Stimulated activated effector memory CD8-positive, alpha-beta T cell treated with anti-CD3 and anti-CD28 coated beads, Interleukin-12 subunit alpha, Interleukin-12 subunit beta, amount 100 ng/mL, for 72 hours (primary cell): Measurements from ENCODE around the gene GFOD1.
"Not testable (repeated sequence)": the region's sequence is repeated elsewhere in the genome, so short reads cannot be mapped to it uniquely, and the experiment has no call there.

Experiments
- ATAC-seq: fragments of 150-1000 bp; cut with Tn5 transposase; 2 replicates; pipeline ENCODE4 v1.10.0; 2021
- DNase-seq, 2 donors: peaks; one replicate each; pipeline ENCODE4 v3.0.0; 2021 to 2022; ENCODE audit warnings: low spot score in 2 of 2
- H3K27ac Mint-ChIP-seq: one replicate; pipeline ENCODE4 v1.8.0; 2022; ENCODE audit warnings: mild to moderate bottlenecking, mixed read lengths
- H3K36me3 Mint-ChIP-seq: one replicate; pipeline ENCODE4 v1.8.0; 2022; ENCODE audit warnings: mild to moderate bottlenecking, mixed read lengths
- H3K4me1 Mint-ChIP-seq: one replicate; pipeline ENCODE4 v1.8.0; 2022; ENCODE audit warnings: mixed read lengths
- H3K4me3 Mint-ChIP-seq: one replicate; pipeline ENCODE4 v1.8.0; 2022; ENCODE audit warnings: mild to moderate bottlenecking, mixed read lengths
- H3K9me3 Mint-ChIP-seq: one replicate; pipeline ENCODE4 v1.8.0; 2022; ENCODE audit warnings: mixed read lengths

The GFOD1 gene

GRCh38 chr6:13466304-13467215 lies 20.8 kb downstream of the GFOD1 start:
- H3K4me1 Mint-ChIP-seq: peaks cover 40% of the 10 kb centered on the region
- peak; percentile 99 for ATAC-seq
- H3K27ac Mint-ChIP-seq: peak overlapping the region; percentile 81
- no peak for DNase-seq
- H3K36me3 Mint-ChIP-seq: peaks cover 7% of the 10 kb centered on the region
- peak overlapping the region; percentile 34 for H3K4me3 Mint-ChIP-seq
- H3K9me3 Mint-ChIP-seq: no peaks in the 10 kb centered on the region

GRCh38 chr6:13465734-13466133 lies 21.7 kb downstream of the GFOD1 start:
- DNase-seq: no peak
- Mint-ChIP-seq H3K9me3 (no peaks in the 10 kb centered on the region), H3K27ac (peak overlapping the region; percentile 81), H3K36me3 (peaks cover 7% of the 10 kb centered on the region), H3K4me1 (peaks cover 45% of the 10 kb centered on the region), H3K4me3 (peak overlapping the region; percentile 34)
- ATAC-seq: peak; percentile 53

DNA sequence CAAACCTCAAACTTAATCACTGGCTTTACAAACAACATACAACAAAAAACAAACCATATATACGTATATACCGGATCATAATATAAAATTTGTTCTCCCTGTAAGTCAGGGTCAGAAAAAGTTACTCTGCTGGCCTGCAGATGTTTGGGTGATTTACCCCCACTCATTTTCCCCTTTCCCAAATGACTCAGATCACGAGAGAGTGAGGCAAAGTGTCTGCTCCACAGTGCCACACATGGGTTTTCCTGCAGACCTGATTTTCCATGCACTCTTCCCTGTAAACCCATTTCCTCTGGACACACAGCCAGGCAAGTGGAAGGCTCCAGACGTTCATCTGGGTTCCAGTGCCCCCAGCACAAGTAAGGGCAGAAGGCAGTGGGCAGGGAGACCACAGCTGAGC lies 23.5 kb downstream of the GFOD1 start:
- ATAC-seq (no peak), DNase-seq (no peak)
- peaks cover 53% of the 10 kb centered on the region for H3K4me1 Mint-ChIP-seq
- peaks cover 7% of the 10 kb centered on the region for H3K36me3 Mint-ChIP-seq
- no peak overlapping the region for H3K27ac Mint-ChIP-seq
- H3K4me3 Mint-ChIP-seq: no peak overlapping the region
- no peaks in the 10 kb centered on the region for H3K9me3 Mint-ChIP-seq

GRCh38 chr6:13463328-13463717 lies 24.1 kb downstream of the GFOD1 start:
- Mint-ChIP-seq H3K4me3 (no peak overlapping the region), H3K36me3 (peaks cover 7% of the 10 kb centered on the region), H3K9me3 (no peaks in the 10 kb centered on the region), H3K27ac (no peak overlapping the region), H3K4me1 (peaks cover 59% of the 10 kb centered on the region)
- ATAC-seq (no peak), DNase-seq (no peak)

GRCh38 chr6:13462458-13463327 lies 24.7 kb downstream of the GFOD1 start:
- DNase-seq (no peak), ATAC-seq (no peak)
- no peaks in the 10 kb centered on the region for H3K9me3 Mint-ChIP-seq
- no peak overlapping the region for H3K4me3 Mint-ChIP-seq
- no peak overlapping the region for H3K27ac Mint-ChIP-seq
- peaks cover 65% of the 10 kb centered on the region for H3K4me1 Mint-ChIP-seq
- H3K36me3 Mint-ChIP-seq: peaks cover 7% of the 10 kb centered on the region

GRCh38 chr6:13461805-13462204 lies 25.6 kb downstream of the GFOD1 start:
- DNase-seq (no peak), ATAC-seq (no peak)
- peak overlapping the region; percentile 26 for H3K27ac Mint-ChIP-seq
- peaks cover 68% of the 10 kb centered on the region for H3K4me1 Mint-ChIP-seq
- H3K4me3 Mint-ChIP-seq: no peak overlapping the region
- no peaks in the 10 kb centered on the region for H3K9me3 Mint-ChIP-seq
- peaks cover 7% of the 10 kb centered on the region for H3K36me3 Mint-ChIP-seq

GRCh38 chr6:13461307-13461706 lies 26.1 kb downstream of the GFOD1 start:
- H3K36me3 Mint-ChIP-seq: peaks cover 6% of the 10 kb centered on the region
- ATAC-seq (no peak), DNase-seq (no peak)
- no peaks in the 10 kb centered on the region for H3K9me3 Mint-ChIP-seq
- no peak overlapping the region for H3K4me3 Mint-ChIP-seq
- peaks cover 63% of the 10 kb centered on the region for H3K4me1 Mint-ChIP-seq
- peak overlapping the region; percentile 26 for H3K27ac Mint-ChIP-seq

- peaks cover 61% of the 10 kb centered on the region for H3K4me1 Mint-ChIP-seq
- H3K4me3 Mint-ChIP-seq, H3K36me3 Mint-ChIP-seq, ATAC-seq, H3K27ac Mint-ChIP-seq, DNase-seq, H3K9me3 Mint-ChIP-seq: not testable (repeated sequence)
These were observed 27.1 kb downstream of the GFOD1 start for GRCh38 chr6:13460289-13460688.

DNA sequence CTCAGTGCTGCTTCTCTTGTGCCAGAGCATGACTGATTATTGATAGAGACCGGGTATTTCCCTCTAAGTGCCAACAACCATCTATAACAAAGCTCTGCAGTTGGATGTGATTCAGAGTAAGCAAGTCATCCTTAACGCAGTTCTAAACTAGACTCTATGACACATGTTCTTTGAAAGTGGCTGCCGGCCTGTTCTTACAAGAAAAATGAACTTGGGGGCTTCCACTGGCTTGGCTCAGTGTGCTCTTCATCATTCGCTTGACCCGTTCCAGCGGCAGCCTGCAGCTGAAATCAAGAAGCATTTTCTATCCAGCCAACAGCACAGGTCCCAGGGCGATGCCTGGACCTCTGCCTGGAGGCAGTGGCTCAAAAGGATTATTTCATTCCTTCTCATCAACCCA lies 29.8 kb downstream of the GFOD1 start:
- DNase-seq (no peak), ATAC-seq (peak; percentile 61)
- Mint-ChIP-seq H3K36me3 (peaks cover 14% of the 10 kb centered on the region), H3K9me3 (no peaks in the 10 kb centered on the region), H3K4me1 (peaks cover 64% of the 10 kb centered on the region), H3K27ac (no peak overlapping the region), H3K4me3 (no peak overlapping the region)

DNA sequence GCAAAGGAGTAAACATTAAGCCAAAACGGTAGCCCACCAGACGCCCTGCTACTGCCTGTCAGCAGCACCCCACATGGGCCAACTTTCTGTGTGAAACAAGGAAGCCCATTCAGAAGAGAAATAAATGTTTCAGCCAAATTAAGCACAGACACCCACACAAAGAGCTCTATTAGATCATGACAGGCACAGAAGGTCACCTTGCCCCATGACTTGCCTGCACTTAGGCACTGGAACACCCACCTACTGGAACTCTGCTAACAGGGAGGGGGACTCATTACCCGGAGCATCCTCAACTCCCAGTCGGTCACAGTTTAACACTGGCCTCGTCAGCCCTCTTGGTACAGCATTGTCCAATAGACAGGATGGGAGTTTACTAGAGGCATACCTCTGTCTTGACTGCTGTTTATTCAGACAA lies 31.8 kb downstream of the GFOD1 start:
- H3K9me3 Mint-ChIP-seq: no peaks in the 10 kb centered on the region
- H3K4me1 Mint-ChIP-seq: peaks cover 51% of the 10 kb centered on the region
- peak overlapping the region; percentile 83 for H3K27ac Mint-ChIP-seq
- no peak for ATAC-seq
- H3K36me3 Mint-ChIP-seq: peaks cover 14% of the 10 kb centered on the region
- peak overlapping the region; percentile 55 for H3K4me3 Mint-ChIP-seq
- DNase-seq: no peak

- Mint-ChIP-seq H3K4me1 (peaks cover 50% of the 10 kb centered on the region), H3K27ac (peak overlapping the region; percentile 83), H3K36me3 (peaks cover 14% of the 10 kb centered on the region), H3K4me3 (peak overlapping the region; percentile 55), H3K9me3 (no peaks in the 10 kb centered on the region)
- DNase-seq (peak; percentile 50 to 84), ATAC-seq (peak; percentile 88)
These were observed 32.8 kb downstream of the GFOD1 start for GRCh38 chr6:13454286-13455221.

- peak overlapping the region; percentile 55 for H3K4me3 Mint-ChIP-seq
- peaks cover 44% of the 10 kb centered on the region for H3K4me1 Mint-ChIP-seq
- peak; percentile 74 for ATAC-seq
These were observed 33.6 kb downstream of the GFOD1 start for GRCh38 chr6:13453771-13454251.

GRCh38 chr6:13453153-13453552 lies 34.2 kb downstream of the GFOD1 start:
- peak overlapping the region; percentile 83 for H3K27ac Mint-ChIP-seq
- H3K4me1 Mint-ChIP-seq: peaks cover 44% of the 10 kb centered on the region
- no peaks in the 10 kb centered on the region for H3K9me3 Mint-ChIP-seq
- H3K4me3 Mint-ChIP-seq: no peak overlapping the region
- H3K36me3 Mint-ChIP-seq: peaks cover 14% of the 10 kb centered on the region
- DNase-seq (no peak), ATAC-seq (no peak)

More at GRCh38 chr6:13453771-13454251, 33.6 kb downstream of the GFOD1 start:
- H3K9me3 Mint-ChIP-seq: no peaks in the 10 kb centered on the region
- DNase-seq: peak in 1 of 2 donors; percentile 70
- peak overlapping the region; percentile 83 for H3K27ac Mint-ChIP-seq
- peaks cover 14% of the 10 kb centered on the region for H3K36me3 Mint-ChIP-seq

DNA sequence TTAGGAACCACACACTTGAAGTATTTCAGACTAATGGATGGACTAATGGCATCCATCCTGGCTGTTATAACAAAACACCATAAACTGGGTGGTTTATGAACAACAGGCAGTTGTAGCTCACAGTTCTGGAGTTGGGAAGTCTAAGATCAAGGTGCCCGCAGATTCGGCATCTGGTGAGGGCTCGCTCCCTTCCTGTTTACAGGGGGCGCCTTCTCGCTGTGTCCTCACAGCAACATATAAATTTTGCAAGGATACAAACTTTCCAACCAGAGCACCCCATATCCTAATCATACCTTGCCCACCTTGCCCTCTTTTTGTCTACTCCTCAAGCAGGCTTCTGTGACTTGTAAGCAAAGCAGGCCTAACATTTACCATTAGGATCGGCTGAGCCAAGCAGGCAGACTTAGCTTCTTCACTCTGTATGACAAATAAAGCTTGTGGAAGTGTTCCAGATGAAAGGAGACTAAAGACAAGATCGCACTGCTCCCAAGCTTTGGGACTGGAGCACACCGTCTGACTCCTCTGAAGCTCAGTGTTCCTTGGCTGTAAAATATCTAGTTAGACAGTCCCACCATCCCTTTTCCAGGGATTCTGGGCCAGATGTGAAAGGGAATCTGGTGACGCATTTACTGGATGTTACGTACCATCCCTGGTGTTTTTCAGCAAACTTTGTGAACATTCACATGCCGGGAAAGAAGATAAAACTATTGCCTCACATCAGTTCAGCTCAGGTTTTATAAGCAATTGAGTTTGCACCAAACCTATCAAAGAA lies 34.9 kb downstream of the GFOD1 start:
- Mint-ChIP-seq H3K4me1 (peaks cover 44% of the 10 kb centered on the region), H3K36me3 (peaks cover 14% of the 10 kb centered on the region), H3K4me3 (no peak overlapping the region), H3K27ac (no peak overlapping the region), H3K9me3 (no peaks in the 10 kb centered on the region)
- DNase-seq (no peak), ATAC-seq (no peak)
